Neural cell (in vitro differentiated cells): ENCODE measurements around the gene ZSWIM6. TPM values are rescaled to one million over a fixed set of nuclear protein-coding genes. Genes with fewer than 3 reads are reported as not detected.

Experiments
- H2AFZ ChIP-seq: fragments of 200-600, 300-800 bp; sonication (generic), shearing (Covaris generic); 2 replicates; pipeline ENCODE4 v1.6.0; 2014; ENCODE audit warnings: low read depth, mild to moderate bottlenecking, antibody characterized with exemption, low read length, moderate library complexity
- H3F3A ChIP-seq: fragments of 200-600 bp; shearing (Covaris generic); 2 replicates; pipeline ENCODE4 v1.6.1; 2016; ENCODE audit warnings: mild to moderate bottlenecking, moderate library complexity, mixed read lengths, antibody characterized with exemption, low read length; ENCODE audit not compliant: insufficient read depth, poor library complexity, severe bottlenecking
- H3K27ac ChIP-seq: fragments of 200-600, 300-800 bp; sonication (generic), shearing (Covaris generic); 2 replicates; pipeline ENCODE4 v1.5.1; 2014; ENCODE audit warnings: mild to moderate bottlenecking, low read length, moderate library complexity
- H3K27me3 ChIP-seq: fragments of 300-800, 200-600 bp; sonication (generic), shearing (Covaris generic); 2 replicates; pipeline ENCODE4 v1.6.0; 2014; ENCODE audit warnings: mild to moderate bottlenecking, low read depth, low read length, moderate library complexity; ENCODE audit not compliant: insufficient read depth
- H3K36me3 ChIP-seq: fragments of 300-800, 200-600 bp; sonication (generic), shearing (Covaris generic); 2 replicates; pipeline ENCODE4 v1.5.1; 2014; ENCODE audit warnings: mild to moderate bottlenecking, antibody characterized with exemption, low read length, moderate library complexity; ENCODE audit not compliant: insufficient read depth
- H3K4me2 ChIP-seq: fragments of 300-800, 200-600 bp; sonication (generic), shearing (Covaris generic); 2 replicates; pipeline ENCODE4 v1.6.0; 2014; ENCODE audit warnings: mild to moderate bottlenecking, low read length
- H3K4me3 ChIP-seq: fragments of 300-800, 200-600 bp; sonication (generic), shearing (Covaris generic); 2 replicates; pipeline ENCODE4 v1.5.1; 2014; ENCODE audit warnings: mild to moderate bottlenecking, low read length, moderate library complexity
- H3K79me2 ChIP-seq: fragments of 200-600 bp; shearing (Covaris generic); replicated peaks from 2 replicates; pipeline ENCODE4 v1.6.0; 2014; ENCODE audit warnings: mild to moderate bottlenecking, low read length, moderate library complexity; ENCODE audit not compliant: insufficient read depth
- H3K9ac ChIP-seq: fragments of 300-800, 200-600 bp; sonication (generic), shearing (Covaris generic); 2 replicates; pipeline ENCODE4 v1.6.1; 2016; ENCODE audit warnings: mild to moderate bottlenecking, low read length, mixed read lengths
- H3K9me2 ChIP-seq: fragments of 200-600 bp; shearing (Covaris generic); 2 replicates; pipeline ENCODE4 v1.6.1; 2016; ENCODE audit warnings: mild to moderate bottlenecking, low read length, mixed read lengths; ENCODE audit not compliant: insufficient read depth
- H3K9me3 ChIP-seq: fragments of 200-600, 300-800 bp; sonication (generic), shearing (Covaris generic); 2 replicates; pipeline ENCODE4 v1.6.1; 2016; ENCODE audit warnings: mild to moderate bottlenecking, mixed run types, low read length, moderate library complexity, mixed read lengths
- H4K20me1 ChIP-seq: fragments of 200-600 bp; shearing (Covaris generic); 2 replicates; pipeline ENCODE4 v1.6.1; 2016; ENCODE audit warnings: mild to moderate bottlenecking, mixed run types; ENCODE audit not compliant: insufficient read depth
- CTCF ChIP-seq: fragments of 450-650 bp; IDR thresholded peaks from 2 replicates; pipeline ENCODE4 v1.5.1; 2014; ENCODE audit warnings: antibody characterized with exemption, mild to moderate bottlenecking, moderate library complexity; ENCODE audit not compliant: poor library complexity, severe bottlenecking
- EP300 ChIP-seq: fragments of 450-650 bp; conservative IDR thresholded peaks from 2 replicates; pipeline ENCODE4 v1.6.1; 2014; ENCODE audit warnings: antibody characterized with exemption, mild to moderate bottlenecking, moderate library complexity; ENCODE audit not compliant: poor library complexity, severe bottlenecking
- EZH2 ChIP-seq: fragments of 200-600, 300-800 bp; shearing (Covaris generic), sonication (generic); IDR thresholded peaks from 2 replicates; pipeline ENCODE4 v1.6.1; 2014; ENCODE audit warnings: antibody characterized with exemption, low read length, borderline replicate concordance, mild to moderate bottlenecking; ENCODE audit not compliant: insufficient read depth, poor library complexity, severe bottlenecking
- MXI1 ChIP-seq: fragments of 450-650 bp; conservative IDR thresholded peaks from 2 replicates; pipeline ENCODE4 v1.6.1; 2014; ENCODE audit warnings: antibody characterized with exemption, mild to moderate bottlenecking; ENCODE audit not compliant: poor library complexity, severe bottlenecking
- POLR2AphosphoS5 ChIP-seq: IDR thresholded peaks from 2 replicates; pipeline ENCODE4 v1.6.1; 2012
- RAD21 ChIP-seq: fragments of 450-650 bp; conservative IDR thresholded peaks from 2 replicates; pipeline ENCODE4 v1.6.1; 2014; ENCODE audit warnings: antibody characterized with exemption, mild to moderate bottlenecking, moderate library complexity
- REST ChIP-seq: IDR thresholded peaks from 2 replicates; pipeline ENCODE4 v1.6.1; 2012; ENCODE audit warnings: borderline replicate concordance
- SMC3 ChIP-seq: fragments of 450-650 bp; conservative IDR thresholded peaks from 2 replicates; pipeline ENCODE4 v1.6.1; 2014; ENCODE audit warnings: antibody characterized with exemption, mild to moderate bottlenecking, moderate library complexity; ENCODE audit not compliant: poor library complexity
- TAF1 ChIP-seq: IDR thresholded peaks from 2 replicates; pipeline ENCODE4 v1.6.1; 2012; ENCODE audit warnings: low read depth
- polyA plus RNA-seq: library from polyadenylated mRNA; depleted of rRNA; stranded (reverse); fragments of >200 nt; gene quantifications from 2 replicates; pipeline ENCODE4 v1.2.3, GENCODE V29; 2014

ZSWIM6 gene
- polyA plus RNA-seq, 1 donor from 2014 or later, result 43.6 TPM

DNA sequence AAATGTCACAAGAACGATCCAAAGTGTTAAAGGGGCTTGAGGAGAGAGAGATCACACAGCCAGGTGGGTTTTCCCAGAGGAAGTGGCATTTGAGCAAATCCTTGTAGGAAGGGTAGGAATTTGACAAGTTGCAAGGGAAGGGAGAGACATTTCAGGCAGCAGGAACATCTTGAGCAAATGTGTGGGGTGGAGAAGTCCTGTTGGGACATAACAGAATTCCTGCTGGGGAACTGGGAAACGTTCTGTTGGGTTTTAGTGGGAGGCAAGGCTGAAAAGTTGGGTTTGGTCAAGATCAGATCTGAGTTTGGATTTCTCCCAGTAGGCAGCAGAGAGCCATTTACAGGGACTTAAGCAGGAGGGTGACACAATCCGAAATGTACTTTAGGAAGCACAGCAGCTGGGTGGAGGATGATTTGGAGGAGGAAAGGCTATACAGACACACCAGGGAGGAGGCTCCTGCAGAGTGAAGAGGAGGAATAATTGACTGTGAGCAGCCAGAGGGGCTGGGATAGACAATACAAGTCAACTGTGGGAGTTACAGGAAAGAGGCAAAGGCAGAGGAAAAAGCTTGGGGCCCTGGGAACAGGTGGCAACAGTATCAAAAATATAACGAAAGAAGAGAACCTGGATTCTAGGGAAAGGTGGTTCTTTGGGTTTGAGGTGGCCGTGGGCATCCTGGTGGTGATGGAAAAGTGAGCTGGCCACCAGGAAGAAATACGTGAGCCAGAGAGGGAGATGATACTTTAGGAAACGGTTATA is 3.1 kb upstream of the ZSWIM6 start:
- no peak overlapping the region for H3K27ac ChIP-seq
- H3K9ac ChIP-seq, result no peak overlapping the region
- H4K20me1 ChIP-seq, result peaks cover 1% of the 10 kb centered on the region
- TF ChIP-seq RAD21, result no peak
- TF ChIP-seq REST, result no peak
- no peak for TF ChIP-seq EP300
- TF ChIP-seq TAF1, result no peak
- no peak for TF ChIP-seq CTCF
- H3K9me3 ChIP-seq, result no peaks in the 10 kb centered on the region
- H3K27me3 ChIP-seq, result no peaks in the 10 kb centered on the region
- peaks cover 24% of the 10 kb centered on the region for H3K79me2 ChIP-seq
- H3K4me2 ChIP-seq, result no peak overlapping the region
- H3K4me3 ChIP-seq, result peak overlapping the region; percentile 99
- H3F3A ChIP-seq, result peaks cover 5% of the 10 kb centered on the region
- H3K36me3 ChIP-seq, result no peaks in the 10 kb centered on the region
- H2AFZ ChIP-seq, result no peak overlapping the region
- no peaks in the 10 kb centered on the region for H3K9me2 ChIP-seq

GRCh38 chr5:61329550-61330128 is 2.4 kb upstream of the ZSWIM6 start:
- TF ChIP-seq REST, result no peak
- no peak for TF ChIP-seq RAD21
- no peak for TF ChIP-seq CTCF
- TF ChIP-seq TAF1, result no peak
- TF ChIP-seq POLR2AphosphoS5, result no peak
- no peak for TF ChIP-seq MXI1
- TF ChIP-seq SMC3, result no peak
- TF ChIP-seq EP300, result no peak
- no peak for TF ChIP-seq EZH2
- Histone ChIP-seq H3K9me3 (no peaks in the 10 kb centered on the region), H2AFZ (peak overlapping the region; percentile 61), H3K4me2 (peak overlapping the region; percentile 93), H3K27me3 (no peaks in the 10 kb centered on the region), H3F3A (peaks cover 8% of the 10 kb centered on the region), H4K20me1 (peaks cover 8% of the 10 kb centered on the region), H3K27ac (peak overlapping the region; percentile 95), H3K9me2 (no peaks in the 10 kb centered on the region), H3K79me2 (peaks cover 30% of the 10 kb centered on the region), H3K36me3 (no peaks in the 10 kb centered on the region), H3K4me3 (peak overlapping the region; percentile 99), H3K9ac (peak overlapping the region; percentile 99)
